DMS153 (cell line): ENCODE measurements around the gene CDHR4.
"Not testable (repeated sequence)": the region's sequence is repeated elsewhere in the genome, so short reads cannot be mapped to it uniquely, and the experiment has no call there.

Source experiments
- DNase-seq: peaks from one replicate; lab custom pipeline; 2025; lab: John Stamatoyannopoulos, UW

Gene CDHR4, protein sequence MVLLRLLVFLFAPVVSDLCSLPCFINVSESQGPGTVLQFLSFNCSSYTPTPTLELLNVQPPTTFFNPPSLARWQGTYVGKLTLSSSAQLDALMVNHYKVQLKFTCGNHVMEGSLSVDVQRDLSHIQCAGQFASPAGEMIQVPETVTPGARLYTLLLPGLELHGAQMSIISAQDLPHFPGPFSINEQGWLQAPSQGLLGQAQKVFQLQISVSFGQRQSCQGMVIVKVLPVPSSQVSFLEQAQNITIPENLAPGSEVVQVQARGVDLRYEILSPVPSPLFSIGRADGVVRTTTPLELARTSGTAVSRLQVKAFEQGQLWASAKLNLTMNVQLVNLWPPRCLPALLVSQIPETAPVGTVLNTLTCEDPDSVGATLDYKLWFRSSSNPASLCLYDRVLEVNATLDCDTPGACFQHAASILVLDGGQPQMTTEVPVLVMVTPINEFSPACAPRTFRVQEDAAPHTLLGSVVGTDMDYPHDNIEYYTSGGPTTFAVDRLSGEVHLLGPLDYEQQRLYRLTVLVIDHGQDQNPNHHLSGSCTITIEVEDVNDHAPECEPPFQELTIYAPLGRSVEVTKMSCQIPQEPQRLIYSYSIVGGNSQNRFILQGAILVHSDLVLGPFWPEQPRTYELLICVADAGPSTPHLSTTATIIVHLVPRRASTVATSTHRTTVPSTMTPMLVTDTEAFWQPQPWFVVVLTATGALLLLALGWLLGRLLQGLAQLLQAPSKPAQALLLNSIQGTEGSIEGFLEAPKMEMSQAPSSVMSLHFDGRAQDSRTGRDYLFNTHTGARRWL

DNA sequence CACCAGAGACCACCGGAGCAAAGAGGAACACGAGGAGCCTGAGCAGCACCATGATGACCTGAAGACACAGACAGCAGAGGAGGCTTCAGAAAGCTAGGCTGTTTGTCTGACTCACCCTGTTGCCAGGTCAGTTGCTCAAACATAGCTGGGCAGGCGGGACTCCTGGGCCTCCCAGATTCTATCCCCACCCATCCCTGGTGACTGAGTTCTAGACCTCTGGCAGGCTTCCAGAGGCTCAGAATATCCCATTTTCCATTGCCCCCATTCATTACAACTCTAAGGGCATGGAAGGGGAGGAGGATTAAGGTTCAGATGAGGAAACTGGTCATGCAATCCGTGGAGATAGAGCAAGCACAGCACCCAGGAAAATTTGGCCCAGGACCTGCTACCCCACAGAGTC is at the start of gene CDHR4:
Gene CDHR4, minus strand, starts transcription at position 113 of the 400 bp plus-strand sequence. Its CDS starts 61 bp downstream, at position 52.
- no peak for DNase-seq

DNA sequence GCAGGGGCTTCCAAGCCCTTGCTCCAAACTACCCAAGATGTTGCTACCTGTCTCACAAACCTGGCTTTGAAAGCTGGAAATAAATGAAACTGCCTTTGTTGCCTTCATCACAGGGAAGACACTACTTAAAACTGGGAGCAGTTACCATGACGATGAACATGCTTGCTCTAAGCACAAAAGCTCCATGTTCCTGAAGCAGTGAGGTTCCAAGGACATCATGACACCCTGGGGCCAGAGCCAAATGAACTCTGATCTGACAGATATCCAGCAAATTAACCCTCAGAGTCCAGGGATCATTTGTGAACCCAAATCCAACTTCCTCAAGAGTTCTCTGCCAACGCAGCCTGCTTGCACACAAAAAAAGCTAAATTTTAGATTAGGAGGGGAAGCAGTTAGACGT is 46.0 kb upstream of the CDHR4 start:
- no peak for DNase-seq

DNA sequence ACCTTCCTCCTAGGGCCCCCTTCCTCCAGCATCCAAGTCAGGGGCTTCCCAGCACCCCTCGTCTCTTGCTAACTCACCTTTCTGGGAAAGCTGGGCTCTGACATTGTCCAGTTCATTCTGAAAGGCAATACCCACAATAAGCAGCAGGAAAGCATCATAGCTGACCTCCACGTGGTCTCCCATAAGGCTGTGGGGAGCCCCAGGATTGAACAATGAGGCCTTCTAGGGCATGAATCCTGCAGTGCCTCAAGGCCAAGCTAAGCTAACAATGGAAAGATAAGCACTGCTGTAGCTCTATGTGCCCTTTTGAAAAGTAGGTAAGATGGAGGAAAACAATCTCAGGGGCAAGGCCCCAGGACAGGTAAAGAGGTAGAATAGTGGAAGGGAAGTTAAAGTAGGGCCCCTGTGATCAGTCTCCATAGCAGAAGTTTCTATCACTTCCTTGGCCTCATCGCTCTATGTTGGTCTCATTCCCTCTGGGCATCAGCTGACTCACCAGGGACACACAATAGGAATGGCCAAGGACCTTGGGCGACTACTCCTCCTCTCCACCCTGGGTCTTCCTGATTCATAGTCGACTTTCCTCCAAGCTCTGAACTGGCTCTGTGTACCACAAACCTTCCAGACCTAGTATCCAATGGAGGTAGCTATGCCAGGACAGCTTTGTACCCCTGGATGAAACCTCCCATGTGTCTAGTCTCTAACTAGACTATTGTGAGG is 45.0 kb upstream of the CDHR4 start:
- no peak for DNase-seq

DNA sequence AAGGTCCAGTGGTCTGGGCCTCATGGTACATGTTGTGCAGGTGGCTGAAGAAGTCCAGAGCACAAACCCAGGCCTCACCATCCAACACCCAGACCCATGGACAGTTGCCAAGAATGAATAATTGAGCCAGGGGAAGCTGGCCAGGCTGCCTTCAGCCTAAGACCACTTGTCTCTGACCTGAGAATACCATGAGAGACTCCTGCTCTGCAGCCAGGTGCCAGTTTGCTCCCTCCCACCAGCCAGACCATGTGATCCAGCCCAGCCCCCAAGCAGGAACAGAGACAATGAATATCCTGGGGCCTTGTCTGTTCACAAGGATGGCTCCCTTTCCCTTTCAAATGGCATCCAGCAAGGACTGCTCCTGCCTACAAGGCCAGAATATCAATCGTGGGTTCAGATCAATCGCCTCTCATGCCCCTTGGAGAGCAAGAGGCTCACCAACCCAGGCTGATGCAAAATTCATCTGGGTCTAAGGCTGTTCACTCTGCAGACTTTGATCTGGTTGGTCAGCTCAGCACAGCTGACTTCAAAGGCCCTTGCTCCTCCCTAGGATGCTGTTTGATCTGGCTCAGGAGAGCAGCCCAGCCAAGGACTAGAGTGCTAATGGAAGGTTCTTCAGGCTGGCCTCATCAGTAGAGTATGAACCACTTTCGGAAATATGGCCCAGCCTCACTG is 43.3 kb upstream of the CDHR4 start:
- no peak for DNase-seq

DNA sequence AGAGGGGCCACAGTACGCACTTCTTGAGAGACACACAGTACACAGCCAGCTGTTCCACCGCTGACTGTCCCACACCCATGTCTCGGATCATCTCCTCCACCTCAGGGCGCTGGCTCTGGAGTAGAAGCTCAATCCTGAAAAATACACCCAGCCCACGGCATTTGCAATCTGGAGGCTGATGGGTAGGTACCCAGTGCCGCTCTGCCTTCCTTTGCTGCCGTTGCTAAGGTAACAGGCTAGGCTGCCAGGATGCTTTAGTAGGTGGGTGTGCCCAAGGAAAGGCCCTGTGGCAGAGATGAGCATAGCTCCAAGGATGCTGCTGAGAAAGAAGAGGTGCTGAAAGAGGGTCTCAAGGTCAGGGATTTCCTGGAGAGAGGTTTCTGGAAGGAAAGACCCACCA is 42.1 kb upstream of the CDHR4 start:
- DNase-seq: no peak

DNA sequence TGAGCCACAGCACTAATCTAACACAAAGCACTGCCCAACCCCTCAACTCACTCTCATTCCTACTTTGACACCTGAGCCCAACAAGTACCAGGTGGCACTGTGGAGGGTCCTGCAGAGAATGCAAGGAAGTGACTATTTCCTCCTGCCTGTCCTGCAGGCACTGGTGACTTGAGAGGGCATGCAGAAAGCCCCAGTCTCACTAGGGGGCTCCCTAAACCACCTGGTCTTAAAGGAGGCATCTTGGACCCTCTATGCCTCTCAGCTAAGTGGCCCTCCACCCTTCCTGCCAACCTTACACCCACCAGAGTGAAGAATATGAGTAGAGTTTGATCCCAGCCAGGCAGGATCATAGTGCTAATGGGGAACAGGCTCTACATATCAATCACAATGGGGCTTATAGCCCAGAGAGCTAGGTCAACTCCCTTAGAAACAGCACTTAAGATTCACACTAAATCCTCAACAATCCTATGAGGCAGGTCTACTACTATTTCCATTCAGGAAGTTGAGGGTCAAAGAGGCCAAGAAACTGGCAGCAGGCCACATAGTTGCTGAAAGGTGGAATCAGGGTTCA is 41.5 kb upstream of the CDHR4 start:
- DNase-seq: no peak

DNA sequence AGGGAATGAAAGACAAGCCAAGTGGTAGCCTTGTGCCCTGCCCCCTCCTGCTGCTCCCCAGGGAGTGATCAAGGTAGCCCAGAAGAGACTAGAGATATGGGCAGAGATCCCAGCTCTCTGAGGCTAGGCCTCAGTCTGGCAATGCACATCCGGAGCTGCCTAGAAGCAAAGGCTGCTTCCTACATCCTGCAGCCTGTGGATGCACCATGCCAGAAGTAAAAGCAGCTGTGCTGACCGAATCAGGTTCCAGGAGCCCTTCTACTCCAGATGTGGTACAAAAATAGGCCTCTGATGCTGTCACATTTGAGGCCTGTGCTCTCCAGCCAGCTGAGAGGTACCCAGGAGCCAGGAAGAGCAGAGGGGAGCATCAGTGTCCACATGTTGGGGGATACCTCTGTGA is 40.7 kb upstream of the CDHR4 start:
- no peak for DNase-seq

DNA sequence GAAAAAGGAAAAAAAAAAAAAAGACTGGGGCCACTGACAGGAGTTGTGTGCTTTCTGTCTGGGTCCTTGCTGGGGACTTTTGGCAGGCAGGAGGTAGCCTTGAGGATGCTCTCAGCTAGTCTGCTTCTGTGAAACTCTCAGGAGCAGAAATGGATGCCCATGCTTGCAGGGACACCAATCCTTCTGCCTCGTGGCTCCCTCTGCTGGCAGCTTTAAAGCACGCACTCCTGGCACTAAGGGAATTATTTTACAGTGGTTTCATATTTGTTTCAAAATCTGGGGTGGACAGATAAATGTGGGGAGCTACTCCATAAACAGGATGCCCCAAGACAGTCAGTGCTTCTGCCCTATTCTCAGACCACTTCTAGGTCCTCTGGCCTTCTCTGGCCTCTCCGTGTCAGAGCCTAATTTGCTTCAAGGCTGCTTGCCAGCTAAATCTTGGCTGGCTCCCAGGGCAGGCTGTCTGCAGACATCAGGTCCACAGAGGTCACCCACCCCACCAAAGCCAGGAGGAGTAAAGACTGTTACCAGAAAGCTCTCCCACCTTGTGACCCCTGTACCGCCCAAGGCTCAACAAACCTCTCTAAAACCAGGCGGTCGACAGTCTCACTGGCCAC is 39.6 kb upstream of the CDHR4 start:
- DNase-seq: no peak

DNA sequence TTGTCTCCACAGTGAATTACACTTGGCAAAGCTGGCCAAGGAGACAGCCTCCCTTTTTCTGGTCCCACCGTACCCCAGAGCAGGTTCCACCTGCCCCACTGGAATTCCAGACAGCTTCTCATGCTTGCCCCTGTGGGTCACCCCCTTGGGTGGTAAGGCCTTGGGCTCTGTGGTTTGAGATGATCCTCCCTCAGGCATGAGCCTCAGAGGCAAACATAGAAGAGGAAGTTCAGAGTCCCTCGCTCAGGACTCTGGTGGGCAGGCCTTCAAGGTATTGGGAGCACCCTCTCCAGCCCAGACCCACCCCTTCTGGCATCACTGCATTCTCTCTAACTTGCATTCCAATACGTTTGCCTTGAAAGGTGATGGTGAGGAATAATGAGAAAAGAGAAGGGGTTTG is 31.7 kb upstream of the CDHR4 start:
- no peak for DNase-seq

DNA sequence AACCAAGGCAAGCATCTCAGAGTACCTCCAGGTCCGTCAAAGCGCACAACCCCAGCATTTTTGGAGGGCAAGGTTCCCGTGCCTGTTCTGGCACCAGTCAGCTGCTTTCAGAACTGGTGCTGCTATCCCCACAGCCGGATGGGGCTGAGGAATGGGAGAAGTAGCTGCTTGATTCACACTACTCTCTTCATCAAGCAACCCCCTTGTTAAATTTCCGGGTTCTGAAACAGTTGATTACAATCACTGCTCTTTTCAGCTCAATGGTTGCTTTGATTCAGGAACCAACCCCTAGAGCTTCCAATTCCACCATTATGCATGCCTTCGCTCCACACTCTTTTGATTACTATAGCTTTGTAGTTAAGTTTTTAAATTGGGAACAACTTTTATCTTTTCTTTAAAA is 26.3 kb upstream of the CDHR4 start:
- no peak for DNase-seq

DNA sequence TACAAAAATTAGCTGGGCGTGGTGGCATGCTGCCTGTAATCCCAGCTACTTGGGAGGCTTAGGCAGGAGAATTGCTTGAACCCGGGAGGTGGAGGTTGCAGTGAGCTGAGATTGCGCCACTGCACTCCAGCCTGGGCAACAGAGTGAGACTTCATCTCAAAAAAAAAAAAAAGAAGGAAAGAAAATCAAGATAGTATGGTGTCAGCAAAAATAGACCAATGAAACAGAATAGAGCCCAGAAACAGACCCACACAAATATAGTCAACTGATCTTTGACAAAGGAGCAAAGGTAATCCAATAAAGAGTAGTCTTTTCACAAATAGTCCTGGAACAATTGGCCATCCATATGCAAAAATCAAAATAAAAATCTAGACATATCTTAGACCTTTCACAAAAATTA is 23.5 kb upstream of the CDHR4 start:
- DNase-seq: not testable (repeated sequence)

DNA sequence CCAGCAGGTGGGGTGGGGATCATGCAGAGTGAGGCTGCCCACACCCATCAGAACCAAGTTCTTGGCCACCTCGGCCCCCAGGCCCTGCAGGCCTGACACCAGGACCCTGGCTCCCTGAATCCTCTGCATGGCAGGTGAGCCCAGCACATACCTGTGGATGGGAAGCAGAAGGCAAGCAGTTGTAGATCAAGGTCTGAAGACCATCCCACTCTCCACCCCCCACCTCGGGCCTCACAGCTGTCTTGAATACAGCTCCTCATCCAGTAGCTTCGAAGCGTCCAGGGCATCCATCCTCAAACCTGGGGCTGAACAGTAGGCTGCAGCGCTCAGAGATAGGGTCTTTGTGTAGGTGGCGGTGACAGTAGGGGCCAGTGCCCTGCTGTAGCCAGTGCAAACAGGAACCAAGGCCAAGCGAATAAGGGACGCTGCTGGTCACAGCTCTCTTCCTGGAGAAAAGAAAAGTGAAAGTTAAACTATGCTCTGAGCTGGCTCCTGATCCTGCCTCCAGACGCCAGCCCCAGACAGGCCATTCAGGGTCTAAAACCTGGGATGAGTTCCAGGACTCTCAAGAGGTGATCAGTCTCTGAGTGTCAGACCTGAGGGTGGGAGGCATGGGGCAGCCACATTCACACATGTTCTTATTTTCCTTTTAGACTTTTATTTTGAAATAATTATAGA is 14.0 kb upstream of the CDHR4 start, which contains the start of gene UBA7:
Gene UBA7, minus strand, starts transcription at position 457 of the 678 bp plus-strand sequence. Its CDS starts 166 bp downstream, at position 291.
- peak; percentile 16 for DNase-seq

DNA sequence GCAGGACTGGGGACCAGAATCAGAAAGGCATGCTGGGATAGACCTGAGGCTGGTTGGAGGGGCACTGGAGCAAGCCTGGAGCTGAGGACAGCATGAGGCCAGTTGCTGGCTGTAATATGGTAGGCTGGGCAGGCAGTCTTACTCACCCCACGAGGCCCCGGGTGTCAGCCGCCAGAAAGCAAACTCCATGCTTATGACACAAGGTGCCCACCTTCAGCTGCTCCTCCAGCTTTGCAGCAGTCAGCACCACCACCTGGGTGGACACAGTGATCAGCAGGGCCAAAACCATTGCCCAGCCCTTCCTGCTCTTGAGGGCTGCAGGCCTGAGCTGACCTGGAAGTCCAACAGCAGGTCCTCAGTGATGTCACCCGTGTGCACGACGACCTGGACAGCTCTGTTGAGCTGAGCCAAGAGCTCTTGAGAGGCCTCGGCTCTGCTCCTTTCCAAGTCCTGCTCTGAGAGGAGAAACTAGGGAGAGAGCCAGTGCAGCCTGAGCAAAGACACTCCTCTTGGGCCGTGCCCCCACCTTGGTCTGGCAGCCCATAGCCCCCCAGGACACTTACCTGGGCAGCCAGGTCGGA is 13.3 kb upstream of the CDHR4 start:
- DNase-seq: no peak

DNA sequence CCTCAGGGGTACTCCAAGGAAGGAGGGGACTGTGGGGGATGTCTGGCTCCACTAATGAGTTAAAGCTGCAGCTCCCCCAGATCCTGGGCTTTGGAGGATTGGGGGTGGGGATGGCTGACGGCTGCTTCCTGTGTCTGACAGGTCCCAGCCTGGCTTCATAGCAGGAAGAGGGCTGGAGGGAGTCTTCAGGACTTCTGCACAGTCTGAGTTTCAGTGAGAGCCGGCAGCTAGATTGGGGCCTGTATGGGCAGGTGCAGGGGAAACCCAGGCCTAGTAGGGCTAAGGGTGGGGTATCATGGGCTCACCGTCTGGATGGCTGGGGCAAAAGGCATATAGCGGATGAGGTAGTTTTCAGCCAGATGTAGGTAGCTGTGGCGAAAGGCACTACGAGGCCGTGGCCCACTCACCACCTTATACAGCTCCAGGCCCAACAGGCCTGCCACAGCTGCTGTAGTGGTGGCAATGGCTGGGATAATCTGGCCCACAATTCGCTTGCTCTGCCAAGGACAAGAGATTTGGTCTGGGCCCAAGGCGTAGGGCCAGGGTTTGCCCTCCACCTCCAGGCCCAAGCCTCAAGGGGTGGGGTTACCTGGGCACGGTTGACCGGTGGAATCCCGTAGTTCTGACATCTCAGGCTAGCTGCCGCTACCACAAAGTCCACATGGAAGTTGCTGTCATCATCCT is 7.9 kb upstream of the CDHR4 start:
- no peak for DNase-seq

DNA sequence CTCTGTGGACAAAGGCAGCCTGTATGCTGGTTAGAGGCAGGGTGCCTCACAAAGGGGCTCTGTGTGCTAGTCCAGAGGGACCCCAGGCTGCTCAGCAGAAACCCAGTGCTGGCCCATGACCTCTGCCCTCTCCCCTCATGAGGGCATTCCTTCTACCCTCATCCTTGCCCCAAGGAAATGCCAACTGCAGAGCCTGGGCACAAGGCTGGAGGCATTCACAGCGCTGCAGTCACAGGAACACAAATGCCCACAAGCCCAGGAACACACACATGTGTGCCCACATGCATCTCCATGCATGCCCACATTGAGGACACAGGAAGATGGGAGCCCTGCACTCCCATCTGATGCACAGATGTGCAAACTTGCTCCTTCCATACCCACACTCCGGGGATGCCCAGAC is 7.2 kb upstream of the CDHR4 start:
- no peak for DNase-seq

DNA sequence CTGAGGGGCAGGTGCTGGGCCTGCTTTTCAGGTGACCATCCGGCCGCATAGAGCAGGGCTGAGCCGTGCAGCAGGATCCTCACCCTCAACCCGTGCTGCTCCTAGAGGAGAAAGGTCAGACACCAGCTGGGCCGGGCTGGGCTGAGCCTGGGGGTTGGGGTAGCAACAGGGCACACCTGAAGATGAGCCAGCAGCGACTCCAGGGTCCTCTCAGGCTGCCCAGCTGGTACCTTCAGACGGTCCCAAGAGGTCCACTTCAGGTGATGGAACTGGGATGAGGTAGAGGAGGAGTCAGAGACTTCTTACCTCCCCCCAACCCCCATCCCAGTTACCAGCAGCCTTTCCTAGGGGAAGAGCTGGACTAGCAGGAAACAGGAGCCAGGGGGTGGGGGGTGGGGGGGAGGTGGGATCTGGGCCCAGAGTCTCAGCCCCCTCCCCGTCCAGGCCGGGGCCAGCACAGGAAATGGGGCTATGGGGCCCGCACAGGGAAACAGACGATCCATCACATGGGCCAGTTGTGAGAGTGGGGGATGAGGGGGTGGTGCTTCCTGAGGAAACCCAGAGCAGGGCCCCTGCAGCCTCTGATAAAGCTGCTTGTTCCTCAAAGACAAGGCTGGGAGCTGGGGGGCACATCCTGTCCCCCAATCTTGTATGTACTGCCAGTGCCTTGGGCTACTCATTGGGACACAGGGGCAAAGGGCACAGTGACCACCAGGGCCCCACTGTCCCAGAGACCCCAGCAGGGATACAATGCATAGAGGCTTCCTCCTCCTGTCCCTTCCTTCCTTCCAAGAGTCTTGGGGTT is 6.4 kb upstream of the CDHR4 start:
- no peak for DNase-seq

DNA sequence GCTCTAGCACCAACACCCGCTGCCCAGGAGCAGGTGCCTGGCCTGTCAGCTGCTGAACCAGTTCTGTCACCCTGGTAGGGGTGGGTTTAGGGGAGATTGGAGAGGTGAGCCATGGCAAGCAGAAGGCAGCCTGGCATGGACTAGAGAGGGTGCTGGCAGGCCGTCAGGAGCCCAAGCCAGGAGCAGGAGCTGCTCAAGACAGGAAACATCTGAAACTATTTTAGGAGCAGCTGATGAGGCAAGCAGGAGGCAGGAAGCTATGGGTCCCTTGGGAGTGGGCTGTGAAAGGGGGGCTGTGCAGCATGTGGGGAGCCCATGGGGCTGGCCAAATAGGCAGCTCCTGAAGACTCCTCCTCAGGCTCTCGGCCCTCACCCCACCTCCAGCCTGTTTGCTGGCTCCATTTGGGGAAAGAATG is 5.7 kb upstream of the CDHR4 start:
- peak; percentile 9 for DNase-seq

DNA sequence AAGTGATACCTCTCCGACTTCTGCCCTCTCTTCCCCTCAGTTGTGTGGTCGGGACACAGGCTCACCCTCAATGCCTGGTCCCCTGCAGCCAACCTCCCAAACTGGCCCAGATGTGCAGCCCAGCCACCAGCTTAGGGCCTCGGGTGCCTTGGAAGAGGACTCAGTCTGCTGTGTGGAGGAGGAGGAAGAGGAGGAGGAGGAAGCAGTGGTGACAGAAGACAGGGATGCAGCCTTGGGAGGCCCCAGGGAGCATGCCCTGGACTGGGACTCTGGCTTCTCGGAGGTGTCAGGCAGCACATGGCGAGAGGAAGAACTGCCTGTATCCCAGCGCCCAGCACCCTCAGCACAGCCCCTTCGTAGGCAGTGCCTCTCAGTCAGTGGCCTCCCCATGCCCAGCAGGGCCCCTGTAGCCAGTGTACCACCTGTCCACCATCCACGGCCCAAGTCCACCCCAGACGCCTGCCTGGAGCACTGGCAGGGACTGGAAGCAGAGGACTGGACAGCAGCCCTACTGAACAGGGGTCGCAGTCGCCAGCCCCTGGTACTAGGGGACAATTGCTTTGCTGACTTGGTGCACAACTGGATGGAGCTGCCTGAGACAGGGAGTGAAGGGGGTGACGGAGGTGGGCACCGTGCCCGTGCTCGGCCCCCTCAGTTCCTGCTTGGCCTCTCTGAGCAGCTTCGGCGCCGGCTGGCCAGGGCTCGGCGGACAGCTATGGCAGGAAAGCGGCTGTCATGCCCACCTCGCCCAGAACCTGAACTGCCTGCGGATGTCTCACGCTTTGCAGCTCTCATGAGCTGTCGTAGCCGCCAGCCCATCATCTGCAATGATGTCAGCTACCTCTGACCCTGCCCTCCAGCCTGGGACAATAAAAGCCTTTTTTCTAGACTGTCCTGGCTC is 4.7 kb upstream of the CDHR4 start:
- no peak for DNase-seq
